ENCODE measurements around the gene NOXRED1.

- TF ChIP-seq EZH2 (IDR thresholded peaks at IDR 0.05) (no peak), POLR2AphosphoS5 (IDR thresholded peaks at IDR 0.05; ENCODE audit: borderline replicate concordance, low read depth, low read length) (no peak)
Measured at GRCh38 chr14:77459072-77459723, 35.9 kb upstream of the NOXRED1 start.
